AG09309 (cell line): ENCODE measurements around the gene CDKN1C.

Experiments
- DNase-seq: peaks from one replicate; pipeline ENCODE4 v3.0.0-alpha.2; 2010; ENCODE audit warnings: low read depth
- H3K4me3 ChIP-seq: 2 replicates; pipeline ENCODE4 v1.5.1; 2011; ENCODE audit warnings: mild to moderate bottlenecking, low read depth, low read length, moderate library complexity; ENCODE audit not compliant: control insufficient read depth
- CTCF ChIP-seq: IDR thresholded peaks from 2 replicates; pipeline ENCODE4 v1.5.1; 2011; ENCODE audit warnings: mild to moderate bottlenecking, low read depth, low read length, inconsistent platforms; ENCODE audit not compliant: insufficient read depth, control insufficient read depth; ENCODE audit errors: missing control alignments

The CDKN1C gene

GRCh38 chr11:2885017-2885677 is 428 bp downstream of the CDKN1C start:
- TF ChIP-seq CTCF: no peak
- DNase-seq: no peak
- H3K4me3 ChIP-seq: peak overlapping the region; percentile 50

- TF ChIP-seq CTCF: no peak
- peak overlapping the region; percentile 21 for H3K4me3 ChIP-seq
- no peak for DNase-seq
Measured at GRCh38 chr11:2883979-2884815, 1.4 kb downstream of the CDKN1C start.

- no peak for DNase-seq
- H3K4me3 ChIP-seq: peak overlapping the region; percentile 20
- TF ChIP-seq CTCF: no peak
Measured at GRCh38 chr11:2883640-2883978, 2.0 kb downstream of the CDKN1C start.

- no peak for TF ChIP-seq CTCF
- no peak for DNase-seq
- H3K4me3 ChIP-seq: no peak overlapping the region
Measured at GRCh38 chr11:2882396-2883110, 3.0 kb downstream of the CDKN1C start.

GRCh38 chr11:2881981-2882375 is 3.6 kb downstream of the CDKN1C start:
- H3K4me3 ChIP-seq: no peak overlapping the region
- no peak for TF ChIP-seq CTCF

GRCh38 chr11:2881076-2881980 is 4.2 kb downstream of the CDKN1C start:
- no peak overlapping the region for H3K4me3 ChIP-seq
- DNase-seq: no peak
- TF ChIP-seq CTCF: no peak

More at GRCh38 chr11:2881981-2882375, 3.6 kb downstream of the CDKN1C start:
- DNase-seq: no peak
